Measurements from ENCODE around the gene TCEANC2.

The TCEANC2 gene

GRCh38 chr1:54010415-54011117 is 42.8 kb upstream of the TCEANC2 start:
- TF ChIP-seq CTCF (conservative IDR thresholded peaks at IDR 0.05): no peak
- no peak overlapping the region for H3K27ac ChIP-seq

- TF ChIP-seq CTCF (conservative IDR thresholded peaks at IDR 0.05): no peak
- no peak overlapping the region for H3K27ac ChIP-seq
Observed at GRCh38 chr1:54011316-54012007, 41.9 kb upstream of the TCEANC2 start.

- no peak overlapping the region for H3K27ac ChIP-seq
- TF ChIP-seq CTCF (conservative IDR thresholded peaks at IDR 0.05): no peak
Observed at GRCh38 chr1:54012008-54012325, 41.4 kb upstream of the TCEANC2 start.

GRCh38 chr1:54012863-54013262 is 40.5 kb upstream of the TCEANC2 start:
- no peak overlapping the region for H3K27ac ChIP-seq
- no peak for TF ChIP-seq CTCF (conservative IDR thresholded peaks at IDR 0.05)

- H3K27ac ChIP-seq: peak overlapping the region; percentile 91; the same call in 1 of the 2 replicates
- TF ChIP-seq CTCF (conservative IDR thresholded peaks at IDR 0.05): no peak
Observed at GRCh38 chr1:54013393-54014008, 39.9 kb upstream of the TCEANC2 start.

- H3K27ac ChIP-seq: peak overlapping the region; percentile 91; the same call in 1 of the 2 replicates
- no peak for TF ChIP-seq CTCF (conservative IDR thresholded peaks at IDR 0.05)
Observed at GRCh38 chr1:54014009-54014629, 39.3 kb upstream of the TCEANC2 start.
